IMR-90 (cell line): ENCODE results near the gene MT1E. TPM values are rescaled to one million over a fixed set of nuclear protein-coding genes. Genes with fewer than 3 reads are reported as not detected.

Source experiments
- ATAC-seq: fragments of 200-7000 bp; cut with Tn5 transposase; 2 replicates; pipeline ENCODE4 v1.9.1; 2020; ENCODE audit warnings: low read depth, mild to moderate bottlenecking, moderate library complexity
- BruUV-seq: library from RNA; stranded (reverse); fragments of 400-500 nt; replicated peaks from 2 replicates; lab custom pipeline; 2021; lab: Mats Ljungman, UMichigan
- CTCF ChIA-PET: fragments of 300-600 bp; formaldehyde crosslinking; extraction: SDS; loops from one replicate; lab custom pipeline; 2021; ENCODE audit warnings: antibody characterized with exemption; lab: Yijun Ruan, JAX
- POLR2A ChIA-PET: fragments of 300-600 bp; sonication (Branson Sonifier 250); formaldehyde crosslinking; loops from one replicate; lab custom pipeline; 2022; ENCODE audit warnings: antibody characterized with exemption; ENCODE audit not compliant: unreplicated experiment; lab: Charles Lee
- DNase-seq: peaks from one replicate; pipeline ENCODE4 v3.0.0; 2013
- H2AFZ ChIP-seq: replicated peaks from 2 replicates; pipeline ENCODE3; 2013; ENCODE audit warnings: low read length, mild to moderate bottlenecking; ENCODE audit not compliant: poor library complexity
- H2AK5ac ChIP-seq: 2 replicates; pipeline ENCODE4 v1.6.1; 2013; ENCODE audit warnings: low read depth, low read length, inconsistent platforms
- H2AK9ac ChIP-seq: replicated peaks from 2 replicates; pipeline ENCODE3; 2013; ENCODE audit warnings: mild to moderate bottlenecking, low read depth, low read length, moderate library complexity; ENCODE audit not compliant: poor library complexity
- H2BK120ac ChIP-seq: 2 replicates; pipeline ENCODE4 v1.6.1; 2013; ENCODE audit warnings: low read depth, low read length, inconsistent platforms
- H2BK15ac ChIP-seq: 3 replicates; pipeline ENCODE4 v1.6.1; 2013; ENCODE audit warnings: low read depth, low read length, inconsistent platforms
- H2BK20ac ChIP-seq: 2 replicates; pipeline ENCODE4 v1.6.1; 2013; ENCODE audit warnings: low read depth, mild to moderate bottlenecking, inconsistent platforms, low read length, moderate library complexity
- H2BK5ac ChIP-seq: 2 replicates; pipeline ENCODE4 v1.6.1; 2013; ENCODE audit warnings: mild to moderate bottlenecking, low read depth, low read length, inconsistent platforms; ENCODE audit not compliant: poor library complexity, severe bottlenecking
- H3K14ac ChIP-seq: replicated peaks from 2 replicates; pipeline ENCODE4 v1.6.1; 2013; ENCODE audit warnings: low read depth, low read length, inconsistent platforms
- H3K18ac ChIP-seq: 2 replicates; pipeline ENCODE4 v1.6.1; 2013; ENCODE audit warnings: low read depth, low read length, control low read depth
- H3K23ac ChIP-seq: 2 replicates; pipeline ENCODE4 v1.6.1; 2013; ENCODE audit warnings: low read depth, low read length, inconsistent platforms
- H3K27ac ChIP-seq: 2 replicates; pipeline ENCODE4 v1.5.1; 2013; ENCODE audit warnings: mild to moderate bottlenecking, control low read depth, low read length; ENCODE audit not compliant: insufficient read depth
- H3K27me3 ChIP-seq: 2 replicates; pipeline ENCODE4 v1.6.1; 2013; ENCODE audit warnings: low read length; ENCODE audit not compliant: control insufficient read depth, insufficient read depth
- H3K36me3 ChIP-seq: 2 replicates; pipeline ENCODE4 v1.6.1; 2013; ENCODE audit warnings: low read length, mixed read lengths; ENCODE audit not compliant: control insufficient read depth, insufficient read depth
- H3K4ac ChIP-seq: 2 replicates; pipeline ENCODE4 v1.6.1; 2013; ENCODE audit warnings: low read depth, low read length, inconsistent platforms
- H3K4me1 ChIP-seq: 2 replicates; pipeline ENCODE4 v1.6.1; 2013; ENCODE audit warnings: low read length, mixed read lengths; ENCODE audit not compliant: control insufficient read depth, insufficient read depth
- H3K4me2 ChIP-seq: 2 replicates; pipeline ENCODE4 v1.6.1; 2013; ENCODE audit warnings: low read depth, mild to moderate bottlenecking, control low read depth, low read length, moderate library complexity
- H3K4me3 ChIP-seq: 2 replicates; pipeline ENCODE4 v1.5.1; 2013; ENCODE audit warnings: low read depth, mild to moderate bottlenecking, control low read depth, low read length, moderate library complexity; ENCODE audit not compliant: insufficient read depth
- H3K56ac ChIP-seq: 2 replicates; pipeline ENCODE4 v1.6.1; 2013; ENCODE audit warnings: low read length, inconsistent platforms; ENCODE audit not compliant: insufficient read depth; ENCODE audit errors: extremely low read depth
- H3K79me1 ChIP-seq, 2 experiments: 2 replicates each; pipeline ENCODE4 v1.6.1; 2013; ENCODE audit warnings: low read length in 2 of 2, inconsistent platforms in 1 of 2, low read depth in 1 of 2
- H3K9ac ChIP-seq: 2 replicates; pipeline ENCODE4 v1.6.1; 2013; ENCODE audit warnings: low read depth, low read length, control low read depth
- H3K9me1 ChIP-seq: 2 replicates; pipeline ENCODE4 v1.6.1; 2013; ENCODE audit warnings: low read length, inconsistent platforms; ENCODE audit not compliant: insufficient read depth
- H3K9me3 ChIP-seq: 2 replicates; pipeline ENCODE4 v1.6.1; 2013; ENCODE audit warnings: low read length; ENCODE audit not compliant: control insufficient read depth, insufficient read depth
- H4K20me1 ChIP-seq: 2 replicates; pipeline ENCODE4 v1.6.1; 2013; ENCODE audit warnings: low read length, inconsistent platforms; ENCODE audit not compliant: insufficient read depth
- H4K5ac ChIP-seq: 2 replicates; pipeline ENCODE4 v1.6.1; 2013; ENCODE audit warnings: mild to moderate bottlenecking, low read depth, low read length, control low read depth
- H4K8ac ChIP-seq, 2 experiments: 2 replicates each; pipeline ENCODE4 v1.6.1; 2013; ENCODE audit warnings: low read depth in 2 of 2, low read length in 2 of 2, control low read depth in 1 of 2, inconsistent platforms in 1 of 2
- H4K91ac ChIP-seq: 2 replicates; pipeline ENCODE4 v1.6.1; 2013; ENCODE audit warnings: low read depth, low read length, inconsistent platforms; ENCODE audit not compliant: insufficient read depth
- BHLHE40 ChIP-seq: fragments of 150-350 bp; IDR thresholded peaks from 2 replicates; pipeline ENCODE4 v1.6.1; 2016; ENCODE audit warnings: mild to moderate bottlenecking, low read depth, low read length
- CEBPB ChIP-seq: IDR thresholded peaks from 2 replicates; pipeline ENCODE4 v1.6.1; 2012; ENCODE audit warnings: low read depth, low read length, improper control_type of control experiment
- CHD1 ChIP-seq: IDR thresholded peaks from 2 replicates; pipeline ENCODE4 v1.6.1; 2012; ENCODE audit warnings: low read depth, low read length, improper control_type of control experiment
- CTCF ChIP-seq: conservative IDR thresholded peaks from 2 replicates; pipeline ENCODE4 v1.5.1; 2012; ENCODE audit warnings: mild to moderate bottlenecking, low read depth, low read length, improper control_type of control experiment
- ELK1 ChIP-seq: fragments of 150-350 bp; IDR thresholded peaks from 2 replicates; pipeline ENCODE4 v1.6.1; 2016; ENCODE audit warnings: low read depth, mild to moderate bottlenecking, low read length, moderate library complexity, borderline replicate concordance
- FOS ChIP-seq: fragments of 150-350 bp; IDR thresholded peaks from 2 replicates; pipeline ENCODE4 v1.6.1; 2016; ENCODE audit warnings: low read depth, low read length
- MAFK ChIP-seq: IDR thresholded peaks from 2 replicates; pipeline ENCODE4 v1.6.1; 2012; ENCODE audit warnings: low read depth, low read length, improper control_type of control experiment
- MAZ ChIP-seq: IDR thresholded peaks from 2 replicates; pipeline ENCODE4 v1.6.1; 2012; ENCODE audit warnings: low read depth, mild to moderate bottlenecking, low read length, improper control_type of control experiment, moderate library complexity, borderline replicate concordance
- MXI1 ChIP-seq: IDR thresholded peaks from 2 replicates; pipeline ENCODE4 v1.6.1; 2012; ENCODE audit warnings: low read depth, mild to moderate bottlenecking, low read length, moderate library complexity, borderline replicate concordance
- NFE2L2 ChIP-seq: fragments of 150-350 bp; IDR thresholded peaks from 2 replicates; pipeline ENCODE4 v1.6.1; 2016; ENCODE audit warnings: low read depth, mild to moderate bottlenecking, low read length
- POLR2A ChIP-seq: IDR thresholded peaks from 2 replicates; pipeline ENCODE4 v1.6.1; 2012; ENCODE audit warnings: mild to moderate bottlenecking, low read depth, low read length
- RAD21 ChIP-seq: IDR thresholded peaks from 2 replicates; pipeline ENCODE4 v1.6.1; 2012; ENCODE audit warnings: low read length, improper control_type of control experiment
- RCOR1 ChIP-seq: IDR thresholded peaks from 2 replicates; pipeline ENCODE4 v1.6.1; 2012; ENCODE audit warnings: mild to moderate bottlenecking, low read length, improper control_type of control experiment; ENCODE audit not compliant: insufficient replicate concordance
- RFX5 ChIP-seq: IDR thresholded peaks from 2 replicates; pipeline ENCODE4 v1.8.0; 2012; ENCODE audit warnings: low read depth, mild to moderate bottlenecking, low read length, moderate library complexity
- SMC3 ChIP-seq: fragments of 150-350 bp; IDR thresholded peaks from 2 replicates; pipeline ENCODE4 v1.6.1; 2016; ENCODE audit warnings: low read depth, mild to moderate bottlenecking, antibody characterized with exemption, low read length, moderate library complexity
- USF2 ChIP-seq: fragments of 150-350 bp; IDR thresholded peaks from 2 replicates; pipeline ENCODE4 v1.6.1; 2017; ENCODE audit warnings: mild to moderate bottlenecking, antibody characterized with exemption, low read length, low read depth
- WGBS, 2 experiments: methylation state at CpG; one replicate each; pipeline versions ENCODE4 v1.1.5 to v1.1.7; 2013; ENCODE audit warnings: missing lambda C conversion rate in 2 of 2; ENCODE audit not compliant: insufficient read length in 1 of 2; ENCODE audit errors: extremely low coverage in 2 of 2; 5-methylcytosine and 5-hydroxymethylcytosine counted together
- dilution Hi-C: fragments of 300-500 bp; cut with HindIII; formaldehyde crosslinking; loops from one replicate; pipeline ENCODE4 v1.14.3; 2018; ENCODE audit warnings: low sequenced_read_pairs; ENCODE audit not compliant: unreplicated experiment
- in situ Hi-C: fragments of 300-500 bp; cut with MboI; formaldehyde crosslinking; loops from 3 replicates; pipeline ENCODE4 v1.14.3; 2019; ENCODE audit warnings: low sequenced_read_pairs, inconsistent platforms, mixed read lengths
- intact Hi-C: fragments of 100-400 bp; cut with micrococcal nuclease; formaldehyde crosslinking; loops from 2 replicates; pipeline ENCODE4 v1.10.0; 2022
- polyA plus RNA-seq, 3 experiments: library from polyadenylated mRNA; depleted of rRNA; stranded (reverse); fragments of >200 nt; gene quantifications; 2 replicates each; pipeline ENCODE4 v1.2.3, GENCODE V29; 2012; ENCODE audit warnings: low replicate concordance in 1 of 3
- total RNA-seq: library from RNA; depleted of rRNA; stranded (reverse); fragments of >200 nt; gene quantifications from 2 replicates; pipeline ENCODE4 v1.2.3, GENCODE V29; 2012

MT1E gene
- total and polyA plus RNA-seq, 2 of the 4 experiments (the other 2 are of a cell fraction), result 137 to 821 TPM

GRCh38 chr16:56632848-56633365, 7.3 kb downstream of the MT1E start:
- POLR2A ChIA-PET, result no interaction called here
- no peak overlapping the region for H3K23ac ChIP-seq
- ATAC-seq, result no peak

More at GRCh38 chr16:56632848-56633365, 7.3 kb downstream of the MT1E start:
- in situ Hi-C loops, result no loop called here
- no peak overlapping the region for H3K27ac ChIP-seq
- peaks cover 2% of the 10 kb centered on the region; the same call in 1 of the 2 replicates for H3K9me3 ChIP-seq
- no CpG with 5 or more reads among the region's 6 CpGs for WGBS, 2 experiments
- no peaks in the 10 kb centered on the region for H4K20me1 ChIP-seq
- H3K18ac ChIP-seq, result no peak overlapping the region
- no peak overlapping the region for H2AK5ac ChIP-seq
- intact Hi-C loops, result no loop called here
- H4K5ac ChIP-seq, result no peak overlapping the region
- no peak overlapping the region for H2BK20ac ChIP-seq
- H2BK5ac ChIP-seq, result no peak overlapping the region
- H3K27me3 ChIP-seq, result peaks cover 65% of the 10 kb centered on the region
- no peak overlapping the region for H3K4ac ChIP-seq
- H2BK15ac ChIP-seq, result no peak overlapping the region
- CTCF ChIA-PET, result no interaction called here
- no peak overlapping the region for H4K91ac ChIP-seq
- no peak overlapping the region for H2AFZ ChIP-seq
- no peaks in the 10 kb centered on the region for H3K36me3 ChIP-seq
- H3K4me3 ChIP-seq, result no peak overlapping the region
- DNase-seq, result no peak
- no peaks in the 10 kb centered on the region; the same call in 1 of the 2 replicates for H3K4me1 ChIP-seq
- H3K79me1 ChIP-seq, result no peaks in the 10 kb centered on the region
- no peak overlapping the region for H3K9ac ChIP-seq
- TF ChIP-seq USF2, result no peak
- TF ChIP-seq CTCF, result no peak
- TF ChIP-seq POLR2A, result no peak
- TF ChIP-seq ELK1, result no peak
- TF ChIP-seq CEBPB, result no peak
- no peak for TF ChIP-seq RFX5
- TF ChIP-seq CHD1, result no peak
- TF ChIP-seq MAZ, result no peak
- no peak for TF ChIP-seq RAD21
- no peak for TF ChIP-seq MXI1
- TF ChIP-seq SMC3, result no peak
- no peak for TF ChIP-seq NFE2L2
- TF ChIP-seq RCOR1, result no peak
- TF ChIP-seq MAFK, result no peak
- no peak for TF ChIP-seq FOS
- TF ChIP-seq BHLHE40, result no peak
- H3K14ac ChIP-seq, result no peak overlapping the region
- BruUV-seq, result no TSS peak
- dilution Hi-C loops, result no loop called here
- H2BK120ac ChIP-seq, result no peak overlapping the region
- H3K9me1 ChIP-seq, result no peaks in the 10 kb centered on the region
- no peak overlapping the region for H3K56ac ChIP-seq
- H3K4me2 ChIP-seq, result no peak overlapping the region
- H4K8ac ChIP-seq, result no peak overlapping the region
- H2AK9ac ChIP-seq, result no peak overlapping the region
